Measurements from ENCODE around the gene ZNF414.

GRCh38 chr19:8513687-8514504, at the start of gene ZNF414:
- peak in 1 of 12 donors; percentile 6 for TF ChIP-seq CTCF (IDR thresholded peaks at IDR 0.05)
- TF ChIP-seq POLR2A (IDR thresholded peaks at IDR 0.05), result peak in 1 of 2 donors; percentile 82

Measured in heart left ventricle (tissue), 13 donors.